B cell (primary cell): ENCODE measurements around the gene CCL7. TPM values are rescaled to one million over a fixed set of nuclear protein-coding genes. Genes with fewer than 3 reads are reported as not detected.

Experiments
- ATAC-seq: fragments of 200-7000 bp; cut with Tn5 transposase; one replicate; pipeline ENCODE4 v1.10.0; 2021; ENCODE audit warnings: low read depth, mild to moderate bottlenecking, moderate number of reproducible peaks, moderate library complexity
- CTCF ChIA-PET: fragments of 350-600 bp; sonication (Branson Sonifier 250); formaldehyde crosslinking; loops from one replicate; lab custom pipeline; 2021; ENCODE audit warnings: antibody characterized with exemption, inconsistent platforms; lab: Charles Lee
- POLR2A ChIA-PET: fragments of 350-600 bp; sonication (Branson Sonifier 250); formaldehyde crosslinking; loops from one replicate; lab custom pipeline; 2021; ENCODE audit warnings: antibody characterized with exemption; lab: Charles Lee
- DNase-seq: peaks from one replicate; pipeline ENCODE4 v3.0.0; 2013
- H2AFZ ChIP-seq: 2 replicates; pipeline ENCODE4 v1.6.1; 2012; ENCODE audit warnings: mild to moderate bottlenecking, low read depth, low read length; ENCODE audit not compliant: insufficient read depth, poor library complexity, severe bottlenecking
- H3K27ac ChIP-seq, 2 donors: 1 replicate in 1 of 2; 2 replicates in 1 of 2; pipeline ENCODE4 v1.5.1; 2012 to 2013; ENCODE audit warnings: low read length in 2 of 2, mild to moderate bottlenecking in 2 of 2, moderate library complexity in 1 of 2
- H3K27me3 ChIP-seq, 4 experiments: fragments of 200-600 bp in 1 of 4; sonication (generic) in 1 of 4; replicated peaks in 1 of 4; 1 replicate in 2 of 4; 2 replicates in 2 of 4; pipeline versions ENCODE4 v1.6.1 to v1.7.0; 2013 to 2016; ENCODE audit warnings: low read length in 3 of 4, mild to moderate bottlenecking in 2 of 4, mixed read lengths in 1 of 4, moderate library complexity in 1 of 4; ENCODE audit not compliant: insufficient read depth in 4 of 4, control insufficient read depth in 3 of 4; ENCODE audit errors: control extremely low read depth in 1 of 4
- H3K36me3 ChIP-seq, 2 experiments: replicated peaks in 1 of 2; 1 replicate in 1 of 2; 2 replicates in 1 of 2; pipeline versions ENCODE4 v1.6.1 to v1.7.1; 2013; ENCODE audit warnings: low read length in 1 of 2; ENCODE audit not compliant: insufficient read depth in 2 of 2, control insufficient read depth in 1 of 2; ENCODE audit errors: control extremely low read depth in 1 of 2, extremely low read depth in 1 of 2
- H3K4me1 ChIP-seq, 2 donors: fragments of 200-600 bp in 1 of 2; sonication (generic) in 1 of 2; 1 replicate in 1 of 2; 2 replicates in 1 of 2; pipeline versions ENCODE4 v1.5.1 to v1.6.1; 2013 to 2017; ENCODE audit warnings: low read length in 2 of 2; ENCODE audit not compliant: control insufficient read depth in 2 of 2, insufficient read depth in 2 of 2
- H3K4me2 ChIP-seq: replicated peaks from 2 replicates; pipeline ENCODE3; 2012; ENCODE audit warnings: mild to moderate bottlenecking, low read depth, low read length; ENCODE audit not compliant: poor library complexity, severe bottlenecking
- H3K4me3 ChIP-seq, 5 experiments: fragments of 200-600 bp in 1 of 5; sonication (generic) in 1 of 5; 1 replicate in 3 of 5; 2 replicates in 2 of 5; pipeline versions ENCODE4 v1.5.1 to v1.7.0; 2011 to 2016; ENCODE audit warnings: low read length in 4 of 5, mild to moderate bottlenecking in 4 of 5, low read depth in 2 of 5, control low read depth in 1 of 5, moderate library complexity in 1 of 5; ENCODE audit not compliant: insufficient read depth in 1 of 5; ENCODE audit errors: control extremely low read depth in 1 of 5, extremely low read depth in 1 of 5
- H3K79me2 ChIP-seq: fragments of 200-600 bp; sonication (generic); one replicate; pipeline ENCODE4 v1.6.0; 2016; ENCODE audit warnings: low read length; ENCODE audit not compliant: control insufficient read depth, insufficient read depth
- H3K9ac ChIP-seq: fragments of 200-600 bp; sonication (generic); 2 replicates; pipeline ENCODE4 v1.6.1; 2017; ENCODE audit warnings: mild to moderate bottlenecking, low read length, moderate library complexity
- H3K9me3 ChIP-seq, 3 donors: one replicate each; pipeline versions ENCODE4 v1.6.1 to v1.7.1; 2013; ENCODE audit warnings: low read length in 2 of 3; ENCODE audit not compliant: control insufficient read depth in 2 of 3, insufficient read depth in 1 of 3; ENCODE audit errors: control extremely low read depth in 1 of 3
- H4K20me1 ChIP-seq: 2 replicates; pipeline ENCODE4 v1.6.0; 2012; ENCODE audit warnings: mild to moderate bottlenecking, low read length; ENCODE audit not compliant: insufficient read depth, control insufficient read depth, poor library complexity, severe bottlenecking
- H3K27ac Mint-ChIP-seq: one replicate; pipeline ENCODE4 v1.8.0; 2021; ENCODE audit warnings: mixed read lengths
- H3K27me3 Mint-ChIP-seq: one replicate; pipeline ENCODE4 v1.8.0; 2021; ENCODE audit warnings: mixed read lengths
- H3K4me1 Mint-ChIP-seq: one replicate; pipeline ENCODE4 v1.8.0; 2021; ENCODE audit warnings: mixed read lengths
- H3K4me3 Mint-ChIP-seq: one replicate; pipeline ENCODE4 v1.8.0; 2021; ENCODE audit warnings: mixed read lengths
- H3K9me3 Mint-ChIP-seq: one replicate; pipeline ENCODE4 v1.8.0; 2022; ENCODE audit warnings: mixed read lengths; ENCODE audit not compliant: insufficient read depth
- EZH2 ChIP-seq: IDR thresholded peaks from 2 replicates; pipeline ENCODE4 v1.6.1; 2012; ENCODE audit warnings: borderline replicate concordance, low read depth, mild to moderate bottlenecking, moderate library complexity, low read length; ENCODE audit not compliant: insufficient read depth, poor library complexity, severe bottlenecking
- WGBS: methylation state at CpG from one replicate; pipeline ENCODE4 v1.1.5; 2013; ENCODE audit warnings: missing lambda C conversion rate; ENCODE audit not compliant: insufficient coverage; 5-methylcytosine and 5-hydroxymethylcytosine counted together
- intact Hi-C: fragments of 100-400 bp; cut with micrococcal nuclease; formaldehyde crosslinking; loops from one replicate; pipeline ENCODE4 v1.10.0; 2022
- polyA plus RNA-seq: library from polyadenylated mRNA; depleted of rRNA; stranded (reverse); fragments of >200 nt; gene quantifications from 2 replicates; pipeline ENCODE4 v1.2.3, GENCODE V29; 2012
- total RNA-seq, 2 donors: library from RNA; stranded (reverse); fragments of 120-200 nt in 1 of 2; gene quantifications; 1 replicate in 1 of 2; 2 replicates in 1 of 2; pipeline versions ENCODE4 v1.2.3 to v1.2.4, GENCODE V29; 2013 to 2022
- TF ChIP-seq, protein P1 (sequence below): fragments of 200-600 bp; IDR thresholded peaks from one replicate; pipeline ENCODE4 v1.8.0; 2022; ENCODE audit warnings: antibody characterized with exemption, mild to moderate bottlenecking

The CCL7 gene
- total and polyA plus RNA-seq, 2 donors (not counting 1 experiment from before 2014, with no cell fraction given) = not detected

- CTCF ChIA-PET = no interaction called here
- peaks cover 1% of the 10 kb centered on the region for H3K4me1 Mint-ChIP-seq
- no peak overlapping the region for H2AFZ ChIP-seq
Measured at GRCh38 chr17:34257986-34258326, 12.1 kb upstream of the CCL7 start.

DNA sequence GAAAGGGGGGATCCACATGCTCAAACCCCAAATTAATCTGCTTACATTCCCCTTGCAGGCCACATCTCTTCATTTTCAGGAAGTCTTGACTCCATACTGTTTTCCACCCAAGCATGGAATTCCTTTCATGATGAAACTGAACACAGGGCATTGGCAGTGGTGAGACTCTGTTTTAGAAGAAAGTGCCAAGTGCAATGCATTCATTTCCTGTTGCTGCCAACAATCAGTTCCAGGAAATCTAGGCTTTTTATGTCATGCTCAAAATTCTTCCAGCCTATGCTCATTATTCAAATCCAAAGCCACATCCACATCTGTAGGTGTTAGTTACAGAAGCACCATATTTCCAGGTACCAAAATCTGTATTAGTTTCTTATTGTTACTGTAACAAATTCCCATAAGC is 10.9 kb upstream of the CCL7 start:
- no peak overlapping the region for H3K4me3 Mint-ChIP-seq
- no peak for TF ChIP-seq EZH2
- TF ChIP-seq, protein P1, sequence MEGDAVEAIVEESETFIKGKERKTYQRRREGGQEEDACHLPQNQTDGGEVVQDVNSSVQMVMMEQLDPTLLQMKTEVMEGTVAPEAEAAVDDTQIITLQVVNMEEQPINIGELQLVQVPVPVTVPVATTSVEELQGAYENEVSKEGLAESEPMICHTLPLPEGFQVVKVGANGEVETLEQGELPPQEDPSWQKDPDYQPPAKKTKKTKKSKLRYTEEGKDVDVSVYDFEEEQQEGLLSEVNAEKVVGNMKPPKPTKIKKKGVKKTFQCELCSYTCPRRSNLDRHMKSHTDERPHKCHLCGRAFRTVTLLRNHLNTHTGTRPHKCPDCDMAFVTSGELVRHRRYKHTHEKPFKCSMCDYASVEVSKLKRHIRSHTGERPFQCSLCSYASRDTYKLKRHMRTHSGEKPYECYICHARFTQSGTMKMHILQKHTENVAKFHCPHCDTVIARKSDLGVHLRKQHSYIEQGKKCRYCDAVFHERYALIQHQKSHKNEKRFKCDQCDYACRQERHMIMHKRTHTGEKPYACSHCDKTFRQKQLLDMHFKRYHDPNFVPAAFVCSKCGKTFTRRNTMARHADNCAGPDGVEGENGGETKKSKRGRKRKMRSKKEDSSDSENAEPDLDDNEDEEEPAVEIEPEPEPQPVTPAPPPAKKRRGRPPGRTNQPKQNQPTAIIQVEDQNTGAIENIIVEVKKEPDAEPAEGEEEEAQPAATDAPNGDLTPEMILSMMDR = no peak
- DNase-seq = no peak
- H3K4me2 ChIP-seq = no peak overlapping the region
- no peaks in the 10 kb centered on the region for H3K9me3 Mint-ChIP-seq
- H3K27ac ChIP-seq = no peak overlapping the region
- no peaks in the 10 kb centered on the region for H3K9me3 ChIP-seq
- no peaks in the 10 kb centered on the region for H3K36me3 ChIP-seq
- H2AFZ ChIP-seq = no peak overlapping the region
- POLR2A ChIA-PET = no interaction called here
- no peaks in the 10 kb centered on the region for H3K79me2 ChIP-seq
- no peak for ATAC-seq
- H3K4me1 Mint-ChIP-seq = peaks cover 1% of the 10 kb centered on the region
- no peak overlapping the region for H3K9ac ChIP-seq
- peaks cover 45% of the 10 kb centered on the region for H3K27me3 Mint-ChIP-seq
- CTCF ChIA-PET = no interaction called here
- intact Hi-C loops = no loop called here
- H3K27ac Mint-ChIP-seq = no peak overlapping the region
- H3K4me3 ChIP-seq = no peak overlapping the region
- H4K20me1 ChIP-seq = no peaks in the 10 kb centered on the region
- peaks cover 0 to 6% of the 10 kb centered on the region in 2 donors for H3K4me1 ChIP-seq
- H3K27me3 ChIP-seq = peaks cover 0 to 25% (median 16%) of the 10 kb centered on the region in 4 experiments

More at GRCh38 chr17:34257986-34258326, 12.1 kb upstream of the CCL7 start:
- DNase-seq = no peak
- Mint-ChIP-seq H3K4me3 (no peak overlapping the region), H3K27ac (no peak overlapping the region), H3K9me3 (no peaks in the 10 kb centered on the region), H3K27me3 (peaks cover 47% of the 10 kb centered on the region)
- no peak overlapping the region for H3K4me3 ChIP-seq
- WGBS = 100% methylated on average over 1 of the region's 1 CpG
- H3K27ac ChIP-seq = no peak overlapping the region
- H3K36me3 ChIP-seq = no peaks in the 10 kb centered on the region
- H3K27me3 ChIP-seq = peaks cover 0 to 25% (median 19%) of the 10 kb centered on the region in 4 experiments
- peaks cover 0 to 6% of the 10 kb centered on the region in 2 donors for H3K4me1 ChIP-seq
- no peaks in the 10 kb centered on the region for H4K20me1 ChIP-seq
- POLR2A ChIA-PET = no interaction called here
- no peak for TF ChIP-seq EZH2
- TF ChIP-seq, protein P1 = no peak
- H3K79me2 ChIP-seq = no peaks in the 10 kb centered on the region
- no peak overlapping the region for H3K9ac ChIP-seq
- ATAC-seq = no peak
- H3K4me2 ChIP-seq = no peak overlapping the region
- H3K9me3 ChIP-seq = no peaks in the 10 kb centered on the region
- intact Hi-C loops = no loop called here
